Measurements from ENCODE around the gene SFTPB.

The SFTPB gene

GRCh38 chr2:85698880-85699254, 30.9 kb upstream of the SFTPB start (continued):
- TF ChIP-seq ATF2 (tag by site-specific recombination; IDR thresholded peaks at IDR 0.05; ENCODE audit: low read depth) (no peak), ZNF23 (tag by site-specific recombination; IDR thresholded peaks at IDR 0.05; ENCODE audit: borderline replicate concordance) (no peak), ZNF513 (tag by site-specific recombination; IDR thresholded peaks at IDR 0.05) (no peak), ZNF621 (tag by site-specific recombination; IDR thresholded peaks at IDR 0.05) (no peak), ZNF146 (tag by site-specific recombination; IDR thresholded peaks at IDR 0.05) (no peak), ZNF398 (tag by site-specific recombination; IDR thresholded peaks at IDR 0.05) (no peak), SETDB1 (IDR thresholded peaks at IDR 0.05; ENCODE audit: insufficient read length, low read length) (no peak), TRIM28 (IDR thresholded peaks at IDR 0.05; ENCODE audit: borderline replicate concordance, low read length) (no peak), ZNF645 (tag by site-specific recombination; IDR thresholded peaks at IDR 0.05) (no peak), ZNF530 (tag by site-specific recombination; IDR thresholded peaks at IDR 0.05; ENCODE audit: low read depth) (no peak)

GRCh38 chr2:85698184-85698879, 30.3 kb upstream of the SFTPB start:
- ChIA-PET CTCF (interaction anchor here (0.5 to 6.2 kb wide), 2 partner anchors 8 to 145 kb away, joined by 3 to 54 read pairs; no protein-coding TSS in a partner anchor), POLR2A (interaction anchor here (0.5 kb wide), 2 partner anchors 67 to 280 kb away, joined by 3 read pairs; partner anchors contain the start of gene SH2D6)
- no peak overlapping the region for H3K27ac ChIP-seq (ENCODE audit: extremely low read depth, low read depth, low read length)

GRCh38 chr2:85697716-85698115, 29.7 kb upstream of the SFTPB start:
- Histone ChIP-seq H3K36me3 (ENCODE audit: control insufficient read depth in 2 of 2, insufficient read depth in 1 of 2, low read length in 2 of 2) (no peaks in the 10 kb centered on the region), H3K4me3 (ENCODE audit: low read depth, low read length) (no peak overlapping the region), H3K27ac (ENCODE audit: extremely low read depth, low read depth, low read length) (no peak overlapping the region), H3K4me1 (ENCODE audit: control insufficient read depth, insufficient read depth, low read length) (no peaks in the 10 kb centered on the region; the same call in 1 of the 2 replicates), H3K9me3 (ENCODE audit: control insufficient read depth, insufficient read depth, low read depth, low read length) (no peaks in the 10 kb centered on the region)
- ChIA-PET CTCF (interaction anchor here (0.5 to 6.2 kb wide), 2 partner anchors 9 to 146 kb away, joined by 3 to 54 read pairs; no protein-coding TSS in a partner anchor), POLR2A (interaction anchor here (0.6 kb wide), 1 partner anchor 24 kb away, joined by 3 read pairs; no protein-coding TSS in a partner anchor)
- TF ChIP-seq ZBTB44 (tag by site-specific recombination; IDR thresholded peaks at IDR 0.05) (no peak), ZNF768 (tag by site-specific recombination; IDR thresholded peaks at IDR 0.05) (peak; percentile 62; the same call in 1 of the 2 replicates)

More at GRCh38 chr2:85698184-85698879, 30.3 kb upstream of the SFTPB start:
- TF ChIP-seq ZNF626 (tag by site-specific recombination; IDR thresholded peaks at IDR 0.05): no peak
- peak; percentile 95 for TF ChIP-seq ZNF335 (tag by site-specific recombination; conservative IDR thresholded peaks at IDR 0.05)
- no peak overlapping the region for H3K4me3 ChIP-seq (ENCODE audit: low read depth, low read length)
- no peaks in the 10 kb centered on the region for H3K9me3 ChIP-seq (ENCODE audit: control insufficient read depth, insufficient read depth, low read depth, low read length)
- H3K36me3 ChIP-seq (ENCODE audit: control insufficient read depth in 2 of 2, insufficient read depth in 1 of 2, low read length in 2 of 2): no peaks in the 10 kb centered on the region
- H3K4me1 ChIP-seq (ENCODE audit: control insufficient read depth, insufficient read depth, low read length): no peaks in the 10 kb centered on the region; the same call in 1 of the 2 replicates
